DND-41 (cell line): Measurements from ENCODE around the gene SLC44A3.
"Not testable (repeated sequence)": the region's sequence is repeated elsewhere in the genome, so short reads cannot be mapped to it uniquely, and the experiment has no call there.

Experiments used
- ATAC-seq: fragments of 200-7000 bp; cut with Tn5 transposase; 3 replicates; pipeline ENCODE4 v1.9.1; 2021; ENCODE audit warnings: low read depth; ENCODE audit not compliant: insufficient read depth
- DNase-seq: peaks from one replicate; pipeline ENCODE4 v3.0.0-alpha.2; 2020
- H2AFZ ChIP-seq: 2 replicates; pipeline ENCODE4 v1.6.0; 2012; ENCODE audit warnings: low read depth, low read length
- H3K27ac ChIP-seq: 2 replicates; pipeline ENCODE4 v1.5.1; 2012; ENCODE audit warnings: low read length, inconsistent platforms
- H3K27me3 ChIP-seq: fragments of 200-600 bp; sonication (generic); 2 replicates; pipeline ENCODE4 v1.6.0; 2012; ENCODE audit warnings: low read length, mild to moderate bottlenecking, inconsistent platforms; ENCODE audit not compliant: insufficient read depth, poor library complexity
- H3K36me3 ChIP-seq: 2 replicates; pipeline ENCODE4 v1.5.1; 2012; ENCODE audit warnings: low read length, inconsistent platforms; ENCODE audit not compliant: insufficient read depth
- H3K4me1 ChIP-seq: 2 replicates; pipeline ENCODE4 v1.5.1; 2012; ENCODE audit warnings: mild to moderate bottlenecking, low read length; ENCODE audit not compliant: insufficient read depth
- H3K4me2 ChIP-seq: 2 replicates; pipeline ENCODE4 v1.6.0; 2012; ENCODE audit warnings: mild to moderate bottlenecking, moderate library complexity, low read length, inconsistent platforms; ENCODE audit not compliant: insufficient read depth
- H3K4me3 ChIP-seq, 2 experiments: fragments of 200-600 bp in 1 of 2; shearing (Covaris generic) in 1 of 2; 2 replicates each; pipeline ENCODE4 v1.5.1; 2012 to 2016; ENCODE audit warnings: inconsistent platforms in 2 of 2, low read length in 2 of 2, mild to moderate bottlenecking in 2 of 2, low read depth in 1 of 2, moderate library complexity in 1 of 2
- H3K79me2 ChIP-seq: 2 replicates; pipeline ENCODE4 v1.6.0; 2012; ENCODE audit warnings: low read length, inconsistent platforms; ENCODE audit not compliant: insufficient read depth
- H3K9ac ChIP-seq: 2 replicates; pipeline ENCODE4 v1.6.0; 2012; ENCODE audit warnings: low read depth, mild to moderate bottlenecking, inconsistent platforms, low read length, moderate library complexity
- H3K9me3 ChIP-seq: 2 replicates; pipeline ENCODE4 v1.5.1; 2012; ENCODE audit warnings: low read length, moderate library complexity, mild to moderate bottlenecking, inconsistent platforms; ENCODE audit not compliant: insufficient read depth, severe bottlenecking
- H4K20me1 ChIP-seq: 2 replicates; pipeline ENCODE4 v1.6.0; 2012; ENCODE audit warnings: low read length; ENCODE audit not compliant: insufficient read depth
- EZH2 ChIP-seq: IDR thresholded peaks from 3 replicates; pipeline ENCODE4 v1.6.1; 2012; ENCODE audit warnings: borderline replicate concordance, low read depth, mild to moderate bottlenecking, moderate library complexity, low read length, inconsistent platforms; ENCODE audit not compliant: severe bottlenecking
- TF ChIP-seq, protein P1 (sequence below): IDR thresholded peaks from 2 replicates; pipeline ENCODE4 v1.5.1; 2012; ENCODE audit warnings: borderline replicate concordance, low read length, moderate library complexity, mild to moderate bottlenecking; ENCODE audit not compliant: poor library complexity, severe bottlenecking; ENCODE audit errors: extremely low read depth

The SLC44A3 gene

DNA sequence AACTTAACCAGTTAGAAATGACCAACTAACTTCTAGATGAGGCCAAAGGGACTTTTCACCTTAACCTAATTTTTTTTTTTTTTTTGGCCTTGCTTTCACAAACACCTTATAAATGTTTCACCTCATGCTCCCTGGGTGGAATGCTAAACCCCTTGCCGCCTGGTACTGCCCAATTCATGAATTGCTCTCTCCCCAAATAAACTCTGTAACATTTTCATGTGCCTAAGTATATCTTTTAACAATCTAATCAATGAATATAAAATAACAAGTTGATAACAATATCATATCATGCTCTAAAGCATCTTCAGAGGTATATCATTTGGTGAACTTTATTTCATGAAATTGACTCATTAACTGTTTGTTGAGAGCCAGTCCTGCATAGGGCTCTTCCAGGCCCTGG is 117.7 kb downstream of the SLC44A3 start:
- TF ChIP-seq, protein P1, sequence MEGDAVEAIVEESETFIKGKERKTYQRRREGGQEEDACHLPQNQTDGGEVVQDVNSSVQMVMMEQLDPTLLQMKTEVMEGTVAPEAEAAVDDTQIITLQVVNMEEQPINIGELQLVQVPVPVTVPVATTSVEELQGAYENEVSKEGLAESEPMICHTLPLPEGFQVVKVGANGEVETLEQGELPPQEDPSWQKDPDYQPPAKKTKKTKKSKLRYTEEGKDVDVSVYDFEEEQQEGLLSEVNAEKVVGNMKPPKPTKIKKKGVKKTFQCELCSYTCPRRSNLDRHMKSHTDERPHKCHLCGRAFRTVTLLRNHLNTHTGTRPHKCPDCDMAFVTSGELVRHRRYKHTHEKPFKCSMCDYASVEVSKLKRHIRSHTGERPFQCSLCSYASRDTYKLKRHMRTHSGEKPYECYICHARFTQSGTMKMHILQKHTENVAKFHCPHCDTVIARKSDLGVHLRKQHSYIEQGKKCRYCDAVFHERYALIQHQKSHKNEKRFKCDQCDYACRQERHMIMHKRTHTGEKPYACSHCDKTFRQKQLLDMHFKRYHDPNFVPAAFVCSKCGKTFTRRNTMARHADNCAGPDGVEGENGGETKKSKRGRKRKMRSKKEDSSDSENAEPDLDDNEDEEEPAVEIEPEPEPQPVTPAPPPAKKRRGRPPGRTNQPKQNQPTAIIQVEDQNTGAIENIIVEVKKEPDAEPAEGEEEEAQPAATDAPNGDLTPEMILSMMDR: no peak
- TF ChIP-seq EZH2: no peak
- H4K20me1 ChIP-seq: no peaks in the 10 kb centered on the region
- DNase-seq (no peak), ATAC-seq (no peak)
- no peaks in the 10 kb centered on the region for H3K36me3 ChIP-seq
- no peak overlapping the region for H3K9ac ChIP-seq
- no peaks in the 10 kb centered on the region for H3K79me2 ChIP-seq
- H3K4me1 ChIP-seq: no peaks in the 10 kb centered on the region
- no peaks in the 10 kb centered on the region for H3K9me3 ChIP-seq
- no peak overlapping the region for H3K27ac ChIP-seq
- no peak overlapping the region for H3K4me2 ChIP-seq
- no peak overlapping the region for H3K4me3 ChIP-seq
- no peak overlapping the region for H2AFZ ChIP-seq
- H3K27me3 ChIP-seq: peaks cover 5% of the 10 kb centered on the region

DNA sequence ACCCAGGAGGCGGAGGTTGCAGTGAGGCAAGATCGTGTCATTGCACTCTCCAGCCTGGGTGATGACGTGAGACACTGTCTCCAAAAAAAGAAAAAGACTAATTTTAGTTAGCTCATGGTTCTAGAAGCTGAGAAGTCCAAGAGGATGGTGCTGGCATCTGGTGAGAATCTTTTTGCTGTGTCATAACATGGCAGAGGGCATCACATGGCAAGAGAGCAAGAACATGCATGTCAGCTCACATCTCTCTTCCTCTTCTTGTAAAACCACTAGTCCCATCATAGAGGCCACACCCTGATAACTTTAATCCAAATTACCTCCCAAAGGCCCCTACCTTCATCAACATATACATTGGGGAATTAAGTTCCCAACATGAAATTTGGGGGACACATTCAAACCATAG is 120.6 kb downstream of the SLC44A3 start:
- Histone ChIP-seq H3K4me2 (no peak overlapping the region), H3K27me3 (peaks cover 5% of the 10 kb centered on the region), H2AFZ (no peak overlapping the region), H3K79me2 (no peaks in the 10 kb centered on the region), H3K9me3 (no peaks in the 10 kb centered on the region), H3K4me3 (no peak overlapping the region), H3K4me1 (no peaks in the 10 kb centered on the region), H4K20me1 (no peaks in the 10 kb centered on the region), H3K36me3 (no peaks in the 10 kb centered on the region), H3K27ac (no peak overlapping the region), H3K9ac (no peak overlapping the region)
- no peak for ATAC-seq
- no peak for DNase-seq
- no peak for TF ChIP-seq EZH2
- TF ChIP-seq, protein P1: no peak

DNA sequence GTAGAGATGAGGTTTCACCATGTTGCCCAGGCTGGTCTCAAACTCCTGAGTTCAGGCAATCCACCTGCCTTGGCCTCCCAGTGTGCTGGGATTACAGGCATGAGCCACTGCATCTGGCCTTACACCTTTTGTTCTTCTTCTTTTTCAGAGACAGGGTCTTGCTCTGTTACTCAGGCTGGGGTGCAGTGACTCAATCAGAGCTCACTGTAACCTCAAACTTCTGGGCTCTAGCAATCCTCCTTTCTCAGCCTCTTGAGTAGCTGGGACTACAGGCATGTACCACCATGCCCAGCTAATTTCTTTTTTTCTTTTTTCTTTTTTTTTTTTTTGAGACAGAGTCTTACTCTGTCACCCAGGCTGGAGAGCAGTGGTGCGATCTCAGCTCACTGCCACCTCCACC is 121.3 kb downstream of the SLC44A3 start:
- H3K9ac ChIP-seq, H3K36me3 ChIP-seq, ATAC-seq, H3K9me3 ChIP-seq, H3K27ac ChIP-seq, H3K27me3 ChIP-seq, H3K79me2 ChIP-seq, H2AFZ ChIP-seq, H4K20me1 ChIP-seq, H3K4me1 ChIP-seq, H3K4me2 ChIP-seq, H3K4me3 ChIP-seq, DNase-seq: not testable (repeated sequence)

DNA sequence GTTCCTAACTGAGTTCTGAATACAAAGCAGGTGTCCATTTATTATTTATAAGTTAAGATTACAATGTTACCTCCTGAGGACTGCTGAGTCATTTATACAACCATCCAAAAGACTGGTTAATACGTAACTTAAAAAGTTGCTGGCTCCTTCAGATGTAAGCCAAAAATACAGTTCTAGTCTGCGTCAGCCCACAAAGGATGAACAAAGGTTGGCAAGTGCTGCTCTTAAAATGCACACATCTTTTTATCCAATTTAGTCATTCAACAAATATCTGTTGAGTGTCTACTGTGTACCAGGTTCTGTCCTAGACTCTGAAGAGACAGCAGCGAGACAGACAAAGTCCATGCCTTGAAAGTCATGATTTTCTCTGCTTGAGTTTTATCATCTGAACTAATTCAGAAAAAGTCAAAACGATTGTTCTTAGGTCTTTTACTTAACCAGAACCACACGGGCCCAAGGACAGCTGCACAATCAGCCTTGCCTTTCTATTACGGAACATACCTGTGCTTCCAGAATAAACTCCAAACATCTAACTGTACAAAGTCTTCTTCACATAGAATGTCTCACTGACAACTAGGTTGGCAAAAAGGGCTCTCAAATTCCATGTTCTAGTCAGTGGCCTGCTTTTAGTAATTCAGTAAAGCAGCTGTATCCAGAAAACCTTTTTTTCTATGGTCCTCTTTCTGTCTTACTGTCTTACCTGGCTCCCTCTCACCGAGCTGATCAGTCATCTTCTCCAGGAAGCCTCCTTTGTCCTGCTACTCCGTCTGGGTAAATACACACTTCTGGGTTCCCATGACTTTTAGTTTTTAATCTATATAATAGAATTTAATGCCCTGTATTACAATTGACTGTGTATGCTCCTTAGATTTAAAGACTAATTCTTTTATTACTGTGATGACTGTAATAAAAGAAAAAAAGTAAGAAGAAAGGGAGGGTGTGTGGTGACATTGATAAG is 122.3 kb downstream of the SLC44A3 start:
- no peaks in the 10 kb centered on the region for H4K20me1 ChIP-seq
- no peaks in the 10 kb centered on the region for H3K36me3 ChIP-seq
- H3K4me2 ChIP-seq: no peak overlapping the region
- H3K27me3 ChIP-seq: peaks cover 5% of the 10 kb centered on the region
- no peak overlapping the region for H3K9ac ChIP-seq
- H3K79me2 ChIP-seq: no peaks in the 10 kb centered on the region
- TF ChIP-seq, protein P1: no peak
- no peak for TF ChIP-seq EZH2
- no peak overlapping the region for H2AFZ ChIP-seq
- H3K9me3 ChIP-seq: no peaks in the 10 kb centered on the region
- no peaks in the 10 kb centered on the region for H3K4me1 ChIP-seq
- no peak overlapping the region for H3K4me3 ChIP-seq
- DNase-seq: no peak
- no peak overlapping the region for H3K27ac ChIP-seq
- no peak for ATAC-seq
